ENCODE data around the gene OXCT2. TPM values are rescaled to one million over a fixed set of nuclear protein-coding genes. Genes with fewer than 3 reads are reported as not detected.

Gene OXCT2
- total and polyA plus RNA-seq, 4 donors = 0.11 to 0.47 (median 0.15) TPM

- no peak for DNase-seq (ENCODE audit: low spot score)
- Histone ChIP-seq H3K36me3 (ENCODE audit: control insufficient read depth in 4 of 4, insufficient read depth in 3 of 4, low read depth in 1 of 4, low read length in 3 of 4) (peaks cover 12 to 87% (median 49%) of the 10 kb centered on the region in 4 donors), H3K9me3 (ENCODE audit: control insufficient read depth in 4 of 4, low read length in 3 of 4) (no peaks in the 10 kb centered on the region), H3K4me3 (ENCODE audit: low read depth in 1 of 3, low read length in 3 of 3) (no peak overlapping the region), H3K27ac (ENCODE audit: low read depth in 1 of 2, low read length in 2 of 2) (no peak overlapping the region), H3K9ac (ENCODE audit: low read depth in 1 of 2, low read length in 2 of 2) (no peak overlapping the region), H3K27me3 (ENCODE audit: control insufficient read depth in 4 of 4, insufficient read depth in 4 of 4, low read length in 3 of 4) (no peaks in the 10 kb centered on the region), H3K4me1 (ENCODE audit: control insufficient read depth in 4 of 4, insufficient read depth in 4 of 4, low read length in 3 of 4) (no peaks in the 10 kb centered on the region)
- 95% methylated on average over 2 of the region's 2 CpGs for WGBS
- TF ChIP-seq RXRA (IDR thresholded peaks at IDR 0.05) (no peak), FOXA2 (IDR thresholded peaks at IDR 0.05) (no peak), FOXA1 (IDR thresholded peaks at IDR 0.05) (no peak), ZBTB33 (IDR thresholded peaks at IDR 0.05) (no peak), HNF4A (conservative IDR thresholded peaks at IDR 0.05) (no peak), EGR1 (IDR thresholded peaks at IDR 0.05; ENCODE audit: low read depth in 2 of 2) (no peak), HNF4G (IDR thresholded peaks at IDR 0.05) (no peak), REST (IDR thresholded peaks at IDR 0.05) (no peak), YY1 (IDR thresholded peaks at IDR 0.05) (no peak), SP1 (IDR thresholded peaks at IDR 0.05) (no peak), TAF1 (conservative IDR thresholded peaks at IDR 0.05) (no peak), CTCF (IDR thresholded peaks at IDR 0.05; ENCODE audit: low read depth, low read length, missing input control) (no peak), JUND (IDR thresholded peaks at IDR 0.05) (no peak)
These were observed 16.1 kb downstream of the OXCT2 start for GRCh38 chr1:39754906-39755504.

- WGBS = 80% methylated on average over 2 of the region's 2 CpGs
- DNase-seq (ENCODE audit: low spot score) = no peak
- Histone ChIP-seq H3K36me3 (ENCODE audit: control insufficient read depth in 4 of 4, insufficient read depth in 3 of 4, low read depth in 1 of 4, low read length in 3 of 4) (peaks cover 14 to 87% (median 57%) of the 10 kb centered on the region in 4 donors), H3K27me3 (ENCODE audit: control insufficient read depth in 4 of 4, insufficient read depth in 4 of 4, low read length in 3 of 4) (no peaks in the 10 kb centered on the region), H3K9me3 (ENCODE audit: control insufficient read depth in 4 of 4, low read length in 3 of 4) (no peaks in the 10 kb centered on the region), H3K4me1 (ENCODE audit: control insufficient read depth in 4 of 4, insufficient read depth in 4 of 4, low read length in 3 of 4) (no peaks in the 10 kb centered on the region), H3K27ac (ENCODE audit: low read depth in 1 of 2, low read length in 2 of 2) (no peak overlapping the region), H3K4me3 (ENCODE audit: low read depth in 1 of 3, low read length in 3 of 3) (no peak overlapping the region), H3K9ac (ENCODE audit: low read depth in 1 of 2, low read length in 2 of 2) (no peak overlapping the region)
- TF ChIP-seq ATF3 (IDR thresholded peaks at IDR 0.05) (no peak), ZBTB33 (IDR thresholded peaks at IDR 0.05) (no peak), REST (IDR thresholded peaks at IDR 0.05) (no peak), CTCF (IDR thresholded peaks at IDR 0.05; ENCODE audit: low read depth, low read length, missing input control) (no peak), RXRA (IDR thresholded peaks at IDR 0.05) (no peak), NR2F2 (IDR thresholded peaks at IDR 0.05) (no peak)
These were observed 17.1 kb downstream of the OXCT2 start for GRCh38 chr1:39754026-39754570.
